GM12874 (cell line): ENCODE results near the gene TMEM229A.

Source experiments
- CTCF ChIP-seq: IDR thresholded peaks from 2 replicates; pipeline ENCODE4 v1.5.1; 2011; ENCODE audit warnings: low read depth, mild to moderate bottlenecking, control low read depth, low read length, moderate library complexity; ENCODE audit not compliant: insufficient read depth

The TMEM229A gene

GRCh38 chr7:124032369-124033094, at the start of gene TMEM229A:
TSS of gene TMEM229A (minus strand) at chr7:124033067. CDS start at chr7:124033003, 64 bp downstream.
- no peak for TF ChIP-seq CTCF

- no peak for TF ChIP-seq CTCF
Measured at GRCh38 chr7:124077546-124077945, 44.7 kb upstream of the TMEM229A start.

GRCh38 chr7:124076841-124077240, 44.0 kb upstream of the TMEM229A start:
- TF ChIP-seq CTCF = no peak

- TF ChIP-seq CTCF = no peak
Measured at GRCh38 chr7:124074007-124074406, 41.1 kb upstream of the TMEM229A start.

GRCh38 chr7:124073310-124073645, 40.4 kb upstream of the TMEM229A start:
- TF ChIP-seq CTCF = no peak

- no peak for TF ChIP-seq CTCF
Measured at GRCh38 chr7:124072603-124073309, 39.9 kb upstream of the TMEM229A start.

- no peak for TF ChIP-seq CTCF
Measured at GRCh38 chr7:124071843-124072242, 39.0 kb upstream of the TMEM229A start.
